22Rv1 (cell line): ENCODE results near the gene ODAPH.
"Not testable (repeated sequence)": the region's sequence is repeated elsewhere in the genome, so short reads cannot be mapped to it uniquely, and the experiment has no call there.

Experiments
- CTCF ChIP-seq: fragments of 450-650 bp; IDR thresholded peaks from 2 replicates; pipeline ENCODE4 v1.5.1; 2017; ENCODE audit warnings: mild to moderate bottlenecking
- ZFX ChIP-seq: fragments of 450-650 bp; IDR thresholded peaks from 2 replicates; pipeline ENCODE4 v1.6.1; 2017; ENCODE audit warnings: antibody characterized with exemption, borderline replicate concordance

DNA sequence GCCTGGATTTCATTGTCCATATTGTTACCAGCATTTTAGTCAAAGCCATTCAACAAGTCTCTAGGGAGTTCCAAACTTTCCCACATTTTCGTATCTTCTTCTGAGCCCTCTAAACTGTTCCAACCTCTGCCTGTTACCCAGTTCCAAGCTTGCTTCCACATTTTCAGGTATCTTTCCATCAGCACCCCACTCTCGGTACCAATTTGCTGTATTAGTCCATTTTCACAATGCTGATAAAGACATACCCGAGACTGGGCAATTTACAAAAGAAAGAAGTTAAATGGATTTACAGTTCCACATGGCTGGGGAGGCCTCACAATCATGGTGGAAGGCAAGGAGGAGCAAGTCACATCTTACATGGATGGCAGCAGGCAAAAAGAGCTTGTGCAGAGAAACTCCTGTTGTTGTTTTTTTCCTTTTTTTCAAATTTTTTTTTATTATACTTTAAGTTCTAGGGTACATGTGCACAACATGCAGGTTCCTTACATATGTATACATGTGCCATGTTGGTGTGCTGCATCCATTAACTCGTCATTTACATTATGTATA, 22.5 kb upstream of the ODAPH start:
- not testable (repeated sequence) for TF ChIP-seq CTCF, ZFX
